SK-N-SH (cell line): Measurements from ENCODE around the gene BCHE. TPM values are rescaled to one million over a fixed set of nuclear protein-coding genes. Genes with fewer than 3 reads are reported as not detected.

ENCODE experiments used
- CTCF ChIA-PET: fragments of 300-600, 350-600 bp; formaldehyde crosslinking; extraction: SDS; loops from one replicate; lab custom pipeline; 2021; lab: Yijun Ruan, JAX
- POLR2A ChIA-PET: fragments of 350-600 bp; sonication (Branson Sonifier 250); formaldehyde crosslinking; extraction: SDS; loops from one replicate; lab custom pipeline; 2020; ENCODE audit warnings: antibody characterized with exemption, inconsistent platforms; lab: Yijun Ruan, JAX
- DNase-seq: peaks from one replicate; pipeline ENCODE4 v3.0.0; 2012
- H2AFZ ChIP-seq: fragments of 200-600 bp; sonication (generic); 2 replicates; pipeline ENCODE4 v1.8.1; 2016; ENCODE audit warnings: antibody characterized with exemption, mild to moderate bottlenecking, low read depth
- H3F3A ChIP-seq: fragments of 200-600 bp; sonication (generic); replicated peaks from 2 replicates; pipeline ENCODE3; 2016; ENCODE audit warnings: antibody characterized with exemption, mild to moderate bottlenecking; ENCODE audit not compliant: insufficient read depth
- H3K27ac ChIP-seq, 2 experiments: fragments of 200-500 bp in 1 of 2; fragments of 200-600 bp in 1 of 2; sonication (Bioruptor generic) in 1 of 2; sonication (generic), shearing (Covaris generic) in 1 of 2; 2 replicates each; pipeline versions ENCODE4 v1.5.1 to v1.6.1; 2014 to 2016; ENCODE audit warnings: low read depth in 2 of 2, inconsistent platforms in 1 of 2, low read length in 1 of 2, mild to moderate bottlenecking in 1 of 2, mixed read lengths in 1 of 2
- H3K27me3 ChIP-seq: fragments of 200-600 bp; sonication (generic), shearing (Covaris generic); 2 replicates; pipeline ENCODE4 v1.6.1; 2016; ENCODE audit warnings: mixed run types; ENCODE audit not compliant: insufficient read depth
- H3K36me3 ChIP-seq, 2 experiments: fragments of 200-500 bp in 1 of 2; fragments of 200-600 bp in 1 of 2; sonication (Bioruptor generic) in 1 of 2; sonication (generic) in 1 of 2; replicated peaks in 1 of 2; 2 replicates each; pipeline versions ENCODE3 to v1.5.1; 2014 to 2016; ENCODE audit warnings: low read length in 1 of 2, mild to moderate bottlenecking in 1 of 2; ENCODE audit not compliant: insufficient read depth in 2 of 2, control insufficient read depth in 1 of 2
- H3K4me1 ChIP-seq, 2 experiments: fragments of 200-500 bp in 1 of 2; fragments of 200-600 bp in 1 of 2; sonication (Bioruptor generic) in 1 of 2; sonication (generic), shearing (Covaris generic) in 1 of 2; 2 replicates each; pipeline versions ENCODE4 v1.5.1 to v1.6.1; 2014 to 2016; ENCODE audit warnings: low read depth in 1 of 2, low read length in 1 of 2, mixed run types in 1 of 2; ENCODE audit not compliant: insufficient read depth in 2 of 2, control insufficient read depth in 1 of 2
- H3K4me2 ChIP-seq: fragments of 200-600 bp; sonication (generic), shearing (Covaris generic); 2 replicates; pipeline ENCODE4 v1.6.1; 2017; ENCODE audit warnings: mixed run types
- H3K4me3 ChIP-seq, 2 experiments: fragments of 200-500 bp in 1 of 2; fragments of 200-600 bp in 1 of 2; sonication (Bioruptor generic) in 1 of 2; sonication (generic), shearing (Covaris generic) in 1 of 2; 2 replicates each; pipeline versions ENCODE4 v1.5.1 to v1.8.1; 2014 to 2016; ENCODE audit warnings: low read depth in 2 of 2, inconsistent platforms in 1 of 2, low read length in 1 of 2, mild to moderate bottlenecking in 1 of 2, mixed read lengths in 1 of 2, moderate library complexity in 1 of 2
- H3K79me2 ChIP-seq: fragments of 200-600 bp; sonication (generic); 2 replicates; pipeline ENCODE4 v1.8.1; 2017; ENCODE audit warnings: mild to moderate bottlenecking; ENCODE audit not compliant: insufficient read depth
- H3K9ac ChIP-seq: fragments of 200-600 bp; sonication (generic); 2 replicates; pipeline ENCODE4 v1.6.1; 2017; ENCODE audit warnings: mixed run types
- H3K9me2 ChIP-seq: fragments of 200-600 bp; sonication (generic); 2 replicates; pipeline ENCODE4 v1.6.1; 2017; ENCODE audit warnings: mixed run types
- H3K9me3 ChIP-seq: fragments of 200-600 bp; sonication (generic); 2 replicates; pipeline ENCODE4 v1.6.1; 2017; ENCODE audit warnings: mixed run types, mild to moderate bottlenecking, moderate library complexity
- H4K20me1 ChIP-seq: fragments of 200-600 bp; sonication (generic); 2 replicates; pipeline ENCODE4 v1.6.1; 2017; ENCODE audit warnings: mild to moderate bottlenecking, mixed run types; ENCODE audit not compliant: insufficient read depth
- FOXJ3 ChIP-seq: sonication (generic); formaldehyde crosslinking; IDR thresholded peaks from 2 replicates; pipeline ENCODE4 v1.5.1; 2020; ENCODE audit warnings: mild to moderate bottlenecking, missing genetic modification reagents
- GABPA ChIP-seq: IDR thresholded peaks from 2 replicates; pipeline ENCODE4 v1.4.0; 2012; ENCODE audit warnings: low read depth, mild to moderate bottlenecking
- GATA2 ChIP-seq: sonication (generic); formaldehyde crosslinking; IDR thresholded peaks from 2 replicates; pipeline ENCODE4 v1.5.0; 2020; ENCODE audit warnings: mild to moderate bottlenecking, missing genetic modification reagents
- JUND ChIP-seq: IDR thresholded peaks from 2 replicates; pipeline ENCODE4 v1.4.0; 2012
- MXI1 ChIP-seq: IDR thresholded peaks from 2 replicates; pipeline ENCODE4 v1.6.1; 2012; ENCODE audit warnings: mild to moderate bottlenecking, low read depth, low read length, improper control_type of control experiment
- NRF1 ChIP-seq: IDR thresholded peaks from 2 replicates; pipeline ENCODE4 v1.6.1; 2012; ENCODE audit warnings: low read depth, mild to moderate bottlenecking, low read length
- POLR2AphosphoS5 ChIP-seq: IDR thresholded peaks from 2 replicates; pipeline ENCODE4 v1.6.1; 2012; ENCODE audit warnings: low read depth, low read length
- RCOR1 ChIP-seq: fragments of 150-350 bp; IDR thresholded peaks from 2 replicates; pipeline ENCODE4 v1.6.1; 2017; ENCODE audit warnings: antibody characterized with exemption, low read length
- SMC3 ChIP-seq: IDR thresholded peaks from 2 replicates; pipeline ENCODE4 v1.6.1; 2012; ENCODE audit warnings: low read depth, low read length, improper control_type of control experiment
- TAF1 ChIP-seq: IDR thresholded peaks from 2 replicates; pipeline ENCODE4 v1.6.1; 2012; ENCODE audit warnings: low read depth, mild to moderate bottlenecking, low read length, moderate library complexity, borderline replicate concordance
- WGBS: methylation state at CpG from one replicate; pipeline ENCODE4 v1.1.6; 2017; ENCODE audit warnings: low lambda C conversion rate; 5-methylcytosine and 5-hydroxymethylcytosine counted together
- polyA plus RNA-seq, 3 experiments: library from polyadenylated mRNA; depleted of rRNA; stranded (reverse); fragments of >200 nt; gene quantifications; 2 replicates each; pipeline ENCODE4 v1.2.3, GENCODE V29; 2012
- TF ChIP-seq, protein P1 (sequence below): IDR thresholded peaks from 2 replicates; pipeline ENCODE4 v1.6.1; 2012; ENCODE audit warnings: mild to moderate bottlenecking, low read depth, low read length, moderate library complexity
- TF ChIP-seq, protein P2 (sequence below): fragments of 200-600 bp; sonication (generic); IDR thresholded peaks from 2 replicates; pipeline ENCODE4 v1.6.1; 2017; ENCODE audit warnings: antibody characterized with exemption, mild to moderate bottlenecking, moderate library complexity
- TF ChIP-seq, protein P3 (sequence below): fragments of 150-350 bp; IDR thresholded peaks from 2 replicates; pipeline ENCODE4 v1.6.1; 2017; ENCODE audit warnings: antibody characterized with exemption, low read length, low read depth, borderline replicate concordance

Gene BCHE
- polyA plus RNA-seq, 1 of the 3 experiments (the other 2 are of a cell fraction), result not detected

DNA sequence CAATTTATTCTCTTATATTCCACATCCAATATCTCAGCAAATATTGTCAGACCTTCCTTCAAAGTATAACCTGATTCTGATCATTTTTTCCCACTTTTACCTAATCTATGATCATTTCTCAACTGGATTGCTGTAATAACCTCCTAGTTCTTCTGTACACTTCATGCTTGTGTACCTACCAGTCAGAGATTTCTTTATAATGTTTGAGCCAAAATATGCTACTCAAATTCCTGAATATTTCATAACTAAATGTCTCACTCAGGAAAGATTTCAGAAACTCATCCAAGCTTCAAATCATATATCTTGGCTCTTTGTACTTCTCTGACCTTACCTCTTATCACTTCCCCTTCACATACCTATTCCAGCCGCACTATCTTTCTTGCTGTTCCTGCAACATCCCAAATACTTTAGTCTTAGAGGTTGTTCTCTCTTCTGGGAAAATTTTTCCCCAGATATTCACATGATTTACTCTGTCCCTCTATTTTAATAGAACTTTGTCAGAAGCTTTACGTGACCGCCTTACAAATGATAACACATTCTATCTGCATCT lies 20.0 kb downstream of the BCHE start:
- Histone ChIP-seq H3K27me3 (no peaks in the 10 kb centered on the region), H3K9me3 (no peaks in the 10 kb centered on the region; the same call in 1 of the 2 replicates), H3K9ac (no peak overlapping the region), H2AFZ (no peak overlapping the region), H3K27ac (no peak overlapping the region), H3K4me1 (no peaks in the 10 kb centered on the region), H3K9me2 (no peaks in the 10 kb centered on the region), H3K4me2 (no peak overlapping the region), H3F3A (no peaks in the 10 kb centered on the region), H4K20me1 (no peaks in the 10 kb centered on the region), H3K4me3 (no peak overlapping the region), H3K79me2 (no peaks in the 10 kb centered on the region), H3K36me3 (no peaks in the 10 kb centered on the region)
- WGBS, result 58% methylated on average over 3 of the region's 3 CpGs
- TF ChIP-seq, protein P1, sequence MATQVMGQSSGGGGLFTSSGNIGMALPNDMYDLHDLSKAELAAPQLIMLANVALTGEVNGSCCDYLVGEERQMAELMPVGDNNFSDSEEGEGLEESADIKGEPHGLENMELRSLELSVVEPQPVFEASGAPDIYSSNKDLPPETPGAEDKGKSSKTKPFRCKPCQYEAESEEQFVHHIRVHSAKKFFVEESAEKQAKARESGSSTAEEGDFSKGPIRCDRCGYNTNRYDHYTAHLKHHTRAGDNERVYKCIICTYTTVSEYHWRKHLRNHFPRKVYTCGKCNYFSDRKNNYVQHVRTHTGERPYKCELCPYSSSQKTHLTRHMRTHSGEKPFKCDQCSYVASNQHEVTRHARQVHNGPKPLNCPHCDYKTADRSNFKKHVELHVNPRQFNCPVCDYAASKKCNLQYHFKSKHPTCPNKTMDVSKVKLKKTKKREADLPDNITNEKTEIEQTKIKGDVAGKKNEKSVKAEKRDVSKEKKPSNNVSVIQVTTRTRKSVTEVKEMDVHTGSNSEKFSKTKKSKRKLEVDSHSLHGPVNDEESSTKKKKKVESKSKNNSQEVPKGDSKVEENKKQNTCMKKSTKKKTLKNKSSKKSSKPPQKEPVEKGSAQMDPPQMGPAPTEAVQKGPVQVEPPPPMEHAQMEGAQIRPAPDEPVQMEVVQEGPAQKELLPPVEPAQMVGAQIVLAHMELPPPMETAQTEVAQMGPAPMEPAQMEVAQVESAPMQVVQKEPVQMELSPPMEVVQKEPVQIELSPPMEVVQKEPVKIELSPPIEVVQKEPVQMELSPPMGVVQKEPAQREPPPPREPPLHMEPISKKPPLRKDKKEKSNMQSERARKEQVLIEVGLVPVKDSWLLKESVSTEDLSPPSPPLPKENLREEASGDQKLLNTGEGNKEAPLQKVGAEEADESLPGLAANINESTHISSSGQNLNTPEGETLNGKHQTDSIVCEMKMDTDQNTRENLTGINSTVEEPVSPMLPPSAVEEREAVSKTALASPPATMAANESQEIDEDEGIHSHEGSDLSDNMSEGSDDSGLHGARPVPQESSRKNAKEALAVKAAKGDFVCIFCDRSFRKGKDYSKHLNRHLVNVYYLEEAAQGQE, result no peak
- TF ChIP-seq FOXJ3 (no peak), SMC3 (no peak), POLR2AphosphoS5 (no peak), MXI1 (no peak)
- TF ChIP-seq, protein P2, sequence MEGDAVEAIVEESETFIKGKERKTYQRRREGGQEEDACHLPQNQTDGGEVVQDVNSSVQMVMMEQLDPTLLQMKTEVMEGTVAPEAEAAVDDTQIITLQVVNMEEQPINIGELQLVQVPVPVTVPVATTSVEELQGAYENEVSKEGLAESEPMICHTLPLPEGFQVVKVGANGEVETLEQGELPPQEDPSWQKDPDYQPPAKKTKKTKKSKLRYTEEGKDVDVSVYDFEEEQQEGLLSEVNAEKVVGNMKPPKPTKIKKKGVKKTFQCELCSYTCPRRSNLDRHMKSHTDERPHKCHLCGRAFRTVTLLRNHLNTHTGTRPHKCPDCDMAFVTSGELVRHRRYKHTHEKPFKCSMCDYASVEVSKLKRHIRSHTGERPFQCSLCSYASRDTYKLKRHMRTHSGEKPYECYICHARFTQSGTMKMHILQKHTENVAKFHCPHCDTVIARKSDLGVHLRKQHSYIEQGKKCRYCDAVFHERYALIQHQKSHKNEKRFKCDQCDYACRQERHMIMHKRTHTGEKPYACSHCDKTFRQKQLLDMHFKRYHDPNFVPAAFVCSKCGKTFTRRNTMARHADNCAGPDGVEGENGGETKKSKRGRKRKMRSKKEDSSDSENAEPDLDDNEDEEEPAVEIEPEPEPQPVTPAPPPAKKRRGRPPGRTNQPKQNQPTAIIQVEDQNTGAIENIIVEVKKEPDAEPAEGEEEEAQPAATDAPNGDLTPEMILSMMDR, result no peak
- DNase-seq, result no peak
- ChIA-PET POLR2A (no interaction called here), CTCF (interaction anchor here (2.8 kb wide), 1 partner anchor 38 kb away, joined by 10 read pairs; no protein-coding TSS in a partner anchor)

DNA sequence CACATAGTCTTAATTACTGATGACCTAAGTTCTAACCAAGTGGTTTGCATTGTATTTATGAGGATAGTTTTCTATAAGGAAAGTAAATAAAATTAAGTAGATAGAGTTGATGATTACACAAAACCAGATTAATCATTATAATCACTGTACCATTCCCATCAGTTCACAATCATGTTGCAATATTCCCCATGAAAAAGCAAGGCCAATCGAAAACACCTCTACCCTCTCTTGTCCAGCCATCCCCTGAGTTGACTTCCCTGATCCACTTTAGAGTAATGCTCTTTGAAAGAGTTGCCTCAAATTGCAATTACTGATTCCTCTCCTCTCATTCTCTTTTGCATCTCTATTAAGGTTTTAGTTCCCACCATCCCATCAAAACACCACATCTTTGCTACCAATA lies 21.0 kb downstream of the BCHE start:
- ChIA-PET CTCF (no interaction called here), POLR2A (no interaction called here)
- Histone ChIP-seq H3K36me3 (no peaks in the 10 kb centered on the region), H3K9me2 (no peaks in the 10 kb centered on the region), H3K9ac (no peak overlapping the region), H3K4me3 (no peak overlapping the region), H3K79me2 (no peaks in the 10 kb centered on the region), H3F3A (no peaks in the 10 kb centered on the region), H3K4me1 (no peaks in the 10 kb centered on the region), H3K27ac (no peak overlapping the region), H3K9me3 (no peaks in the 10 kb centered on the region), H3K27me3 (no peaks in the 10 kb centered on the region), H4K20me1 (no peaks in the 10 kb centered on the region), H3K4me2 (no peak overlapping the region), H2AFZ (no peak overlapping the region)
- no peak for DNase-seq
- TF ChIP-seq RCOR1 (no peak), NRF1 (no peak), GATA2 (CRISPR knock-in tag) (no peak), JUND (no peak), GABPA (no peak), TAF1 (no peak)
- TF ChIP-seq, protein P3, sequence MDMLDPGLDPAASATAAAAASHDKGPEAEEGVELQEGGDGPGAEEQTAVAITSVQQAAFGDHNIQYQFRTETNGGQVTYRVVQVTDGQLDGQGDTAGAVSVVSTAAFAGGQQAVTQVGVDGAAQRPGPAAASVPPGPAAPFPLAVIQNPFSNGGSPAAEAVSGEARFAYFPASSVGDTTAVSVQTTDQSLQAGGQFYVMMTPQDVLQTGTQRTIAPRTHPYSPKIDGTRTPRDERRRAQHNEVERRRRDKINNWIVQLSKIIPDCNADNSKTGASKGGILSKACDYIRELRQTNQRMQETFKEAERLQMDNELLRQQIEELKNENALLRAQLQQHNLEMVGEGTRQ, result no peak
- 13% methylated on average over 1 of the region's 1 CpG for WGBS
